Measurements from ENCODE around the gene TOMM5. TPM values are rescaled to one million over a fixed set of nuclear protein-coding genes. Genes with fewer than 3 reads are reported as not detected.

Gene TOMM5
- polyA plus RNA-seq, 1 donor, result 68.8 TPM

GRCh38 chr9:37563806-37564513 is 28.4 kb downstream of the TOMM5 start:
- no peak for DNase-seq (ENCODE audit: low read depth)

DNA sequence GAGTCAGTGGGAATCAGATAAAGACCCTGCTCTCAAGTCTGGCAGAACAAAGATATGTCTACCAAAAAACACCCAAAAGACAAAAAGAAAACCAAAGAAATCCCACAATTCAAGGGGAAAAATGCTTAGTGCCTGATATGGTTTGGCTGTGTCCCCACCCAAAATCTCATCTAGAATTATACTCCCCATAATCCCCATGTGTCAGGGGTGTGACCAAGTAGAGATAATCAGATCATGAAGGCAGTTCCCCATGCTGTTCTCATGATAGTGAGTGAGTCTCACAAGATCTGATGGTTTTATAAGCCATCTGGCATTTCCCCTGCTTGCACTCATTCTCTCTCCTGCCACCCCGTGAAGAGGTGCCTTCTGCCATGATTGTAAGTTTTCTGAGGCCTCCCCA is 29.6 kb downstream of the TOMM5 start:
- no peak for DNase-seq (ENCODE audit: low read depth)

- DNase-seq (ENCODE audit: low read depth), result no peak
Measured at GRCh38 chr9:37561682-37562081, 30.7 kb downstream of the TOMM5 start.

- no peak for DNase-seq (ENCODE audit: low read depth)
Measured at GRCh38 chr9:37559855-37560592, 32.4 kb downstream of the TOMM5 start.

DNA sequence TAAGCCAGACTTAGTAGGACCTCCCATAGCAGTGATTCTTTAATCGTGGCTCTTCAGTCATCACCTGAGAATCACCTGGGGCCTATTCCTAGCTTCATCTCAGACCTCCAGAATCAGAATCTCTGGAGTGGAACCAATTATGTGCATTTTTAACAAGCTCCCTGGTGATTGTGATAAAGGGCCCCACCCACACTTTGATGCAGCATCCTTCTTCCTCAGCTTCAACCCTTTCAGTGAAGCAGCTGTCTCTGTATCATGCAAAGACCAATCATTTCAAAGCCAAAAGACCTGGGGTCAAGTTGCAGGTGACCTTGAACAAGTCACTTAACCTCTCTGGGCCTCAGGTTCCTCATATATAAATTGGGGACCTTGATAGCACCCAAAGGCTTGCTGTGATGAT is 33.3 kb downstream of the TOMM5 start:
- no peak for DNase-seq (ENCODE audit: low read depth)

DNA sequence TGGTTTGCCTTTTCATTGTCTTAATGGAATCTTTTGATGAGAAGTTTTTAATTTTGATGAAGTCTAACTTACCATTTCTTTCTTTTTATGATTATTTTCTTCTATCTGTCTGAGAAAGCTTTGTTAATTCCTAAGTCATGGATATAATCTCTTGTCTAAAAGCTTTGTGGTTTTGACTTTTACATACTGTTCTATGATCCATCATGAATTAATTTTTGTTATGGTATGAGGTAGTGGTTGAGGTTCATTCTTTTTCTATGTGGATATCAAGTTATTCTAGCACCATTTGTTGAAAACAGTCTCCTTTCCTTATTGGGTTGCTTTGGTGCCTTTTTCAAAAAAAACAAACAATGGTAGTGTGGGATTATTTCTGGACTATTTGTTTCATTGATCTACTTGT is 36.6 kb downstream of the TOMM5 start:
- DNase-seq (ENCODE audit: low read depth), result no peak

GRCh38 chr9:37554318-37554717 is 38.1 kb downstream of the TOMM5 start:
- no peak for DNase-seq (ENCODE audit: low read depth)

GRCh38 chr9:37551888-37552287 is 40.5 kb downstream of the TOMM5 start:
- no peak for DNase-seq (ENCODE audit: low read depth)

GRCh38 chr9:37551468-37551867 is 40.9 kb downstream of the TOMM5 start:
- DNase-seq (ENCODE audit: low read depth), result no peak

DNA sequence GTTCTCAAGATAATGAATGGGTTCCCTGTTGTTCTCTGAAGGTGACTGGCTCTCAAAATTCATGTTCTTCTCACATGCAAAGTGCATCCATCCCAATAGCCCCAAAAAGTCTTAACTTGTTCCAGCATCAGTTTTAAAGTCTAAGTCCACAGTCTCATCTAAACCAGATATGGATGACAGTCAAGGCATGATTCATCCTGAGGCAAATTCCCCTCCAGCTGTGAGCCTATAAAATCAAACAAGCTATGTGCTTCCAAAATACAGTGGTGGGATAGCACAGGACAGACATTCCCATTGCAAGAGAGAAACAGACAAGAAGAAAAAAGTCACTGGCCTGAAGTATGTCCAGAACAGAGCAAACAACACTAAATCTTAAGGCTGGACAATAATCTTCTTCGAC is 41.6 kb downstream of the TOMM5 start:
- no peak for DNase-seq (ENCODE audit: low read depth)

- no peak for DNase-seq (ENCODE audit: low read depth)
Measured at GRCh38 chr9:37549527-37549926, 42.9 kb downstream of the TOMM5 start.

GRCh38 chr9:37547328-37547878 is 45.0 kb downstream of the TOMM5 start:
- DNase-seq (ENCODE audit: low read depth), result no peak

- no peak for DNase-seq (ENCODE audit: low read depth)
Measured at GRCh38 chr9:37543468-37543867, 48.9 kb downstream of the TOMM5 start.

DNA sequence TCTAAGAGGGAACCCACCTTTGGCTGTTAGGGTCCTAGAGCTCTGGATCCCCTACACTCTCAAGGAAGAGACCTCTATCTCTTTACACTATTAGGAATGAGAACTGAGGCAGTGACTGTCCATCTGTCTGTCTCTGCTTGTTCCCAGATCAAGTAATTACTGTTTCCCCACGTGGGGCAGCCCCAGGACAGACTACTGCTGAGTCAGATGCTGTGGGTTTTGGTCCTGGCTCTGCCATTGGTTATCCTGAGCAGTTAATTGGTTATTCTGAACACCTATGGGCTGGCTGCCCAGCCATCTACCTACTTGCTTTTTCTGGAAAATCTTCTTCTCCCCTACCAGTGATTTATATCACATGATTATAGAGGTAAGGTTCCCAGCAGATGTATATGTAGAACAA is 49.5 kb downstream of the TOMM5 start:
- DNase-seq (ENCODE audit: low read depth), result no peak

DNA sequence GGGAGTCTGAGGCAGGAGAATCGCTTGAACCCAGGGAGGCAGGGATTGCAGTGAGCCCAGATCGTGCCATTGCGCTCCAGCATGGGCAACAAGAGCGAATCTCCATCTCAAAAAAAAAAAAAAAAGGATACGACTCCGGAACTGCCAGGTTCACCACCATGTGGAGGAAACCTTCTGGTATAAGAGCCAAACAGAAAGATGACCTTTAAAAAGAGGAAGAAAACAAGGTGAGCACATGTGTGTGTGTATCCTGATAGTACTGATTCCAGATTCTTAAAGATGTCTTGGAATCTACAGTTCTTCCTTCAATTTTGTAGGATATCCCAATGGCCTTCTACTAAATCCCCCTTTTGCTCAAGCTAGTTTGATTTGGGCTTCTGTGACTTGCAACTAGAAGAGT is 49.9 kb downstream of the TOMM5 start:
- DNase-seq (ENCODE audit: low read depth), result no peak

- no peak for DNase-seq (ENCODE audit: low read depth)
Measured at GRCh38 chr9:37541465-37541864, 50.9 kb downstream of the TOMM5 start.

GRCh38 chr9:37540634-37541033 is 51.8 kb downstream of the TOMM5 start:
- no peak for DNase-seq (ENCODE audit: low read depth)

- DNase-seq (ENCODE audit: low read depth), result no peak
Measured at GRCh38 chr9:37539634-37540033, 52.8 kb downstream of the TOMM5 start.

Other genes with a start within 250 kb of the TOMM5 start
- gene GRHPR, start 169.9 kb downstream of the TOMM5 start, polyA plus RNA-seq (ENCODE audit: insufficient read length), result 124 TPM
- 14.8 TPM for gene ZBTB5, start 127.1 kb downstream of the TOMM5 start, polyA plus RNA-seq (ENCODE audit: insufficient read length)
- 27.3 TPM for gene POLR1E, start 106.6 kb downstream of the TOMM5 start, polyA plus RNA-seq (ENCODE audit: insufficient read length)
- 39.4 TPM for gene FBXO10, start 16.2 kb downstream of the TOMM5 start, polyA plus RNA-seq (ENCODE audit: insufficient read length)
- 12.5 TPM for gene FRMPD1, start 58.4 kb upstream of the TOMM5 start, polyA plus RNA-seq (ENCODE audit: insufficient read length)
- gene TRMT10B, start 161.2 kb upstream of the TOMM5 start, polyA plus RNA-seq (ENCODE audit: insufficient read length), result 11.4 TPM
- gene EXOSC3, start 192.5 kb upstream of the TOMM5 start, polyA plus RNA-seq (ENCODE audit: insufficient read length), result 23.2 TPM
- gene DCAF10, start 208.2 kb upstream of the TOMM5 start, polyA plus RNA-seq (ENCODE audit: insufficient read length), result 21.1 TPM